ENCODE results near the gene CWF19L2.

CWF19L2 gene

DNA sequence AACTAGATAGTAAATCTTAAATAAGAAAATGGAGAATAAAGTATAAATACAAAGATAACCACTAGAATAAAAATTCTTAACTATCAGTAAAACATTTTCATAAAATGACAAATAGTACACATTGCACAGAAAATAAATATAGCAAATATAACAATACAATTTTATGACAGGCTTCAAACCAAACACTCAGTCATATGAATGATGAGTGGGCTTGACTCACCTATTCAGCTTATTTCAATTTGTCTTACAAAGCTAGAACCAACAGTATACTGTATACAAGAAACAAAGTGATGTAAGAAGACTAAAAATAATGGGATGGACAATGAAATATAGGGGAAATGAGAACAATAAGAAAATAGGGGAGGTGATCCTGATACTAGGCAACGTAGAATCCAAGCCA lies 141.2 kb downstream of the CWF19L2 start:
- H3K4me3 ChIP-seq (ENCODE audit: low read depth, low read length): no peak overlapping the region
- TF ChIP-seq, protein P1, sequence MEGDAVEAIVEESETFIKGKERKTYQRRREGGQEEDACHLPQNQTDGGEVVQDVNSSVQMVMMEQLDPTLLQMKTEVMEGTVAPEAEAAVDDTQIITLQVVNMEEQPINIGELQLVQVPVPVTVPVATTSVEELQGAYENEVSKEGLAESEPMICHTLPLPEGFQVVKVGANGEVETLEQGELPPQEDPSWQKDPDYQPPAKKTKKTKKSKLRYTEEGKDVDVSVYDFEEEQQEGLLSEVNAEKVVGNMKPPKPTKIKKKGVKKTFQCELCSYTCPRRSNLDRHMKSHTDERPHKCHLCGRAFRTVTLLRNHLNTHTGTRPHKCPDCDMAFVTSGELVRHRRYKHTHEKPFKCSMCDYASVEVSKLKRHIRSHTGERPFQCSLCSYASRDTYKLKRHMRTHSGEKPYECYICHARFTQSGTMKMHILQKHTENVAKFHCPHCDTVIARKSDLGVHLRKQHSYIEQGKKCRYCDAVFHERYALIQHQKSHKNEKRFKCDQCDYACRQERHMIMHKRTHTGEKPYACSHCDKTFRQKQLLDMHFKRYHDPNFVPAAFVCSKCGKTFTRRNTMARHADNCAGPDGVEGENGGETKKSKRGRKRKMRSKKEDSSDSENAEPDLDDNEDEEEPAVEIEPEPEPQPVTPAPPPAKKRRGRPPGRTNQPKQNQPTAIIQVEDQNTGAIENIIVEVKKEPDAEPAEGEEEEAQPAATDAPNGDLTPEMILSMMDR (IDR thresholded peaks at IDR 0.05; ENCODE audit: borderline replicate concordance, insufficient read depth, low read depth, low read length): no peak

DNA sequence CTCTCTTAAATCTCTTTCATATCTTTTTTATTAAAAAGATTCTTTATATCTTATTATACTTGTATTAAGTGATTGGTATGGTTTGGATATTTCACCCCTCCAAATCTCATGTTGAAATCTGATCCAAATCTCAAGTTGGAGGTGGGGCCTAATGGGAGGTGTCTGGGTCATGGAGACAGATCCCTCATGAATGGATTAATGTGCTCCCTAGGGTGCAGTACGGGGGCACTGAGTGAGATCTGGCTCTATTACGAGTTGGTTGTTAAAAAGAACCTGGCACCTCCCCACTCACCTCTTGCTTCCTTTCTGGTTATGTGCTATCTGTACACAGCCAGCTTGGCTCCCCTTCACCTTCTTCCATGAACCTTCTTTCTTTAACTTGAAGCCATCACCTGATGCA lies 149.6 kb downstream of the CWF19L2 start:
- TF ChIP-seq, protein P1 (IDR thresholded peaks at IDR 0.05; ENCODE audit: borderline replicate concordance, insufficient read depth, low read depth, low read length): no peak
- H3K4me3 ChIP-seq (ENCODE audit: low read depth, low read length): no peak overlapping the region

DNA sequence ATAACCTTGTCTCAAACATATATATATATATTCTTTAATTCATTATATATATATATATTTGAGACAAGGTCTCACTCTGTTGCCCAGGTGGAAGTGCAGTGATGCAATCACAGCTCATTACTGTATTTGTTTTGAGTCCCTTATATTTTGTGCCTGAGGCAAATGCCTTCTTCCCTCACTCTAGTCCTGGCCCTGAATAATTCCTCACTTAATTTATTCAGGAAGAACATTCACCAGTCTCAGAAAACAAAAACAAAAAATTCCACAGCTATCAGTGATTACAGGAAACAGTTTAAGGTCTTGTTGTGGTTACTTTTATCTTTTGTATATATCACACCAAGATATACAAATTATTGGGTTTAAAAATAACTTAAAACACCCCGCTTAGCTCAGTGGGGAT lies 155.7 kb downstream of the CWF19L2 start:
- TF ChIP-seq, protein P1 (IDR thresholded peaks at IDR 0.05; ENCODE audit: borderline replicate concordance, insufficient read depth, low read depth, low read length): no peak

GRCh38 chr11:107293677-107294344 lies 163.8 kb downstream of the CWF19L2 start:
- TF ChIP-seq, protein P1 (IDR thresholded peaks at IDR 0.05; ENCODE audit: borderline replicate concordance, insufficient read depth, low read depth, low read length): no peak
- no peak overlapping the region for H3K4me3 ChIP-seq (ENCODE audit: low read depth, low read length)

More for the DNA sequence above, 155.7 kb downstream of the CWF19L2 start:
- H3K4me3 ChIP-seq (ENCODE audit: low read depth, low read length): no peak overlapping the region

- H3K4me3 ChIP-seq (ENCODE audit: low read depth, low read length): no peak overlapping the region
- TF ChIP-seq, protein P1 (IDR thresholded peaks at IDR 0.05; ENCODE audit: borderline replicate concordance, insufficient read depth, low read depth, low read length): no peak
Observed at GRCh38 chr11:107282195-107282594, 175.4 kb downstream of the CWF19L2 start.
